ENCODE data around the gene SAXO1. TPM values are rescaled to one million over a fixed set of nuclear protein-coding genes. Genes with fewer than 3 reads are reported as not detected.

The SAXO1 gene
- total RNA-seq, 1 donor from 2014 or later = 0.05 TPM

- DNase-seq (ENCODE audit: low spot score) = no peak
- intact Hi-C loops (cut with DNase I) = no loop called here
These were observed 137.0 kb downstream of the SAXO1 start for GRCh38 chr9:18896004-18896403.

- intact Hi-C loops (cut with DNase I) = no loop called here
- no peak for DNase-seq (ENCODE audit: low spot score)
These were observed 139.5 kb downstream of the SAXO1 start for GRCh38 chr9:18893491-18893890.

- intact Hi-C loops (cut with DNase I) = no loop called here
- no peak for DNase-seq (ENCODE audit: low spot score)
These were observed 140.0 kb downstream of the SAXO1 start for GRCh38 chr9:18893046-18893445.

- DNase-seq (ENCODE audit: low spot score) = no peak
- intact Hi-C loops (cut with DNase I) = no loop called here
These were observed 140.9 kb downstream of the SAXO1 start for GRCh38 chr9:18891946-18892670.

- intact Hi-C loops (cut with DNase I) = no loop called here
- no peak for DNase-seq (ENCODE audit: low spot score)
These were observed 142.6 kb downstream of the SAXO1 start for GRCh38 chr9:18890372-18890771.

- no peak for DNase-seq (ENCODE audit: low spot score)
These were observed 143.5 kb downstream of the SAXO1 start for GRCh38 chr9:18889550-18889949.

GRCh38 chr9:18888290-18888689 lies 144.7 kb downstream of the SAXO1 start:
- intact Hi-C loops (cut with DNase I) = no loop called here
- DNase-seq (ENCODE audit: low spot score) = no peak

More at GRCh38 chr9:18889550-18889949, 143.5 kb downstream of the SAXO1 start:
- intact Hi-C loops (cut with DNase I) = no loop called here

- intact Hi-C loops (cut with DNase I) = no loop called here
These were observed 145.5 kb downstream of the SAXO1 start for GRCh38 chr9:18887546-18887945.

GRCh38 chr9:18881758-18882157 lies 151.3 kb downstream of the SAXO1 start:
- DNase-seq (ENCODE audit: low spot score) = no peak
- intact Hi-C loops (cut with DNase I) = no loop called here

More at GRCh38 chr9:18887546-18887945, 145.5 kb downstream of the SAXO1 start:
- no peak for DNase-seq (ENCODE audit: low spot score)

GRCh38 chr9:18877984-18878383 lies 155.0 kb downstream of the SAXO1 start:
- intact Hi-C loops (cut with DNase I) = no loop called here
- no peak for DNase-seq (ENCODE audit: low spot score)

Other genes with a start within 250 kb of the SAXO1 start
- gene RRAGA, start 16.2 kb upstream of the SAXO1 start, total RNA-seq = 86.6 TPM
- gene HAUS6, start 69.7 kb upstream of the SAXO1 start, total RNA-seq = 6.4 TPM
- 34.9 TPM for gene PLIN2, start 94.3 kb upstream of the SAXO1 start, total RNA-seq
- gene DENND4C, start 197.5 kb upstream of the SAXO1 start, total RNA-seq = 21.4 TPM